ENCODE results near the gene SOCS3.

Gene SOCS3

DNA sequence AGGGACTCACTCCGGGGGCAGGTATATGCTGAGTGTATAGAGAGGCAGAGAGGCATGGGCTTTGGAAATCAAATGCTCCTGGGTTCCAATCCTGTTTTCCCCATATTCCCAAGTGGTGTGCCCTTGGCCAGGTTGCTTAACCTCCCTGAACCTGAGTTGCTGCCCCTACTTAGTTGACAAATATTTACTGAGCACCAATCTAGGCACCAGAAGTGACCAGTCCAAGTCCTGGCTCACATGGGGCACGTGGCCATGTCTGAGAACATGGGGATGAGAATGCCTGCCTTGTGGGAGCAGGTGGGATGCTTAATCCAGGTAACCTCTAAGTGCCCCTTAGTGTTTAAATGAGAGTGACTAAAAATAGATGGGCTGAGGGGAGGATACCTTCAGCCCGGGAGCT is 4.2 kb downstream of the SOCS3 start:
- in situ Hi-C loops (cut with HindIII; ENCODE audit: low pct_ligation_motif_present, low sequenced_read_pairs) = no loop called here
- H3K4me3 ChIP-seq (ENCODE audit: low read depth, low read length) = no peak overlapping the region

DNA sequence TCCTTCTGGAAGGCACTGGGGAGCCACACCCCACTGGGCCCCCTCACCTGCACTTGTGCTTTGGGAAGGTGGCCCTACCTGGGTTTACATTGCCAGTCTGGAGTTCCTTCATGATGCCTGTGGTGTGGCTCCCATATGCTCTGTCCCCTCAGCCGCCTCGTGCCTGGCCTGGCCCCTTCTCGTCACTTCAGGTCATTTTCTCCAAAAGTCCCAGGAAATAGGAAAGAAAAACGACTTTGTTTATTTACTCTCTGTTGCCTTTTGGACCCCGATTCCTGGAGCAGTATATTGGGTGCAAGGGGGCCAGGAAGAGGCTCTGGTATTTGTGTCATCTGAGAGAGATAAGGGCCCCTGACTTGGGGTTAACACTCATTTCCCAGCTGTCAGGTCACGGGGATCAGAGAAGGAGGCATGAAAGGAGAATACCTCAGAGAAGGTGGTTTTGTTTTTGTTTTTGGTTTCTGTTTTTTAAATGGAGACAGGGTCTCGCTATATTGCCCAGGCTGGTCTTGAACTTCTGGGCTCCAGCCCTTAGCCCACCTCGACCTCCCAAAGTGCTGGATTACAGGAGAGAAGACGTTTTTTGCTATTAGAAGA is 4.7 kb downstream of the SOCS3 start:
- no peak overlapping the region for H3K4me3 ChIP-seq (ENCODE audit: low read depth, low read length)

More for the DNA sequence above, 4.2 kb downstream of the SOCS3 start:
- Histone ChIP-seq H3K27ac (peak overlapping the region; percentile 72), H3K36me3 (replicated peaks) (peaks cover 13% of the 10 kb centered on the region), H3K27me3 (replicated peaks) (no peaks in the 10 kb centered on the region)
- no peak for TF ChIP-seq CTCF (IDR thresholded peaks at IDR 0.05; ENCODE audit: low read depth, low read length, missing control alignments)
- no peak for DNase-seq

DNA sequence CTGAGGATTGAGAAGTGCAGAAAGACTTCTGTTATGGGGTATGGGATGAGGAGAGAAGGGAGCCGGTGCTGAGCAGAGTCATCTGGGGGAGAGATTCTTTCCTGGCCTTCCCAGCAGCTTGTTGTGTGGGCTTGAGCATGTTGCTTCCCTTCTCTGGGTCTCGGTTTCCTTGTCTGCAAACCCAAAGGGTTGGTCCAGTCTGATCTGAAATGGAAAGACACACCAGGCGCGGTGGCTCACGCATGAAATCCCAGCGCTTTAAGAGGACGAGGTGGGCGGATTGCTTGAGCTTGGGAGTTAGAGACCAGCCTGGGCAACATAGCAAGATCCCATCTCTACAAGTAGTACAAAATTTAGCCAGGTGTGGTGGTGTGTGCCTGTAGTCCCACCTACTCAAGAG is 6.0 kb downstream of the SOCS3 start:
- Histone ChIP-seq H3K27me3 (replicated peaks) (no peaks in the 10 kb centered on the region), H3K27ac (peak overlapping the region; percentile 76), H3K36me3 (replicated peaks) (peaks cover 13% of the 10 kb centered on the region), H3K4me3 (ENCODE audit: low read depth, low read length) (no peak overlapping the region)
- TF ChIP-seq CTCF (IDR thresholded peaks at IDR 0.05; ENCODE audit: low read depth, low read length, missing control alignments) = no peak
- in situ Hi-C loops (cut with HindIII; ENCODE audit: low pct_ligation_motif_present, low sequenced_read_pairs) = no loop called here
- DNase-seq = no peak

More for the DNA sequence above, 4.7 kb downstream of the SOCS3 start:
- TF ChIP-seq CTCF (IDR thresholded peaks at IDR 0.05; ENCODE audit: low read depth, low read length, missing control alignments) = no peak
- Histone ChIP-seq H3K27ac (no peak overlapping the region), H3K36me3 (replicated peaks) (peaks cover 13% of the 10 kb centered on the region), H3K27me3 (replicated peaks) (no peaks in the 10 kb centered on the region)
- in situ Hi-C loops (cut with HindIII; ENCODE audit: low pct_ligation_motif_present, low sequenced_read_pairs) = no loop called here
- no peak for DNase-seq

GRCh38 chr17:78351449-78352006 is 8.3 kb downstream of the SOCS3 start:
- H3K36me3 ChIP-seq (replicated peaks) = no peaks in the 10 kb centered on the region
- H3K27me3 ChIP-seq (replicated peaks) = no peaks in the 10 kb centered on the region
- peak overlapping the region; percentile 76 for H3K27ac ChIP-seq
- no peak overlapping the region for H3K4me3 ChIP-seq (ENCODE audit: low read depth, low read length)
- peak; percentile 69 for DNase-seq
- in situ Hi-C loops (cut with HindIII; ENCODE audit: low pct_ligation_motif_present, low sequenced_read_pairs) = no loop called here
- peak; percentile 22 for TF ChIP-seq CTCF (IDR thresholded peaks at IDR 0.05; ENCODE audit: low read depth, low read length, missing control alignments)

DNA sequence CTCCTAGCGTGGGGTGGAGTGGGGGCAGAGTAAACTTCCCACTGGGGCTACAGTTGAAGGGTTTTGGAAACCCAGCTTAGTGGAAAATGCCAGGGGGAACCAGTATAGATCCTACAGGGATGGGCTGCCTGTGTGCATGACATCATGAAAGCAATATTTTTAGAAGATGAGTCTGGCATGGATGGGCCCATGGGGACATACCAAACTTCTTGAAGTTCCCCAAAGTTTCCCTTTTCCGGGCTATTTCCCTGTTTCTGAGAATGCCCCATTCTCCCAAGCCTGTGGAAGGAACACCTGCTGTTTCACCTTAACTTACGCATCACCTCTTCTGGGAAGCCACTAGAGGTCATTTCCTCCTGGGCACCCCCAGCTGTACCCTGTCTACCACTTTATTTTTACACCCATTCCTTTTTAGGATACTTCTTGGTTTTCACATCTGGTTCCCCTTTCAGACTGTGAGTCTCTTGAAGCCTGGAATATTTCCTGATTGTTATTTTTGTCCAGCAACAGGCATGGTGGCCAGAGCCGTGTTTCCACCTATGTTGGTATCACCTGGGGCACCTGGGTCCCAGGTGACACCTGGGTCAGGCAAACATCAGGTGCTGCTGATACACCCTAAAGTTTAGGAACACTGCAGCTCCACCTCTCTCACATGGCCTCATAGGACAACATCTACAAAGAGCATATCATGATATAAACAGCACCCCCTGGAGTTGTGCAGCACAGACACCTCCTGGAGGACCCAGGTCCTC is 9.8 kb downstream of the SOCS3 start:
- Histone ChIP-seq H3K4me3 (ENCODE audit: low read depth, low read length) (no peak overlapping the region), H3K27me3 (replicated peaks) (no peaks in the 10 kb centered on the region), H3K36me3 (replicated peaks) (no peaks in the 10 kb centered on the region), H3K27ac (no peak overlapping the region)
- no peak for DNase-seq
- peak; percentile 17 for TF ChIP-seq CTCF (IDR thresholded peaks at IDR 0.05; ENCODE audit: low read depth, low read length, missing control alignments)
- in situ Hi-C loops (cut with HindIII; ENCODE audit: low pct_ligation_motif_present, low sequenced_read_pairs) = no loop called here

All from brain microvascular endothelial cell (primary cell).